ENCODE data around the gene MRPL57.
A peak's percentile ranks its signal among the peaks of the same experiment; 100 is the strongest.

Gene MRPL57

DNA sequence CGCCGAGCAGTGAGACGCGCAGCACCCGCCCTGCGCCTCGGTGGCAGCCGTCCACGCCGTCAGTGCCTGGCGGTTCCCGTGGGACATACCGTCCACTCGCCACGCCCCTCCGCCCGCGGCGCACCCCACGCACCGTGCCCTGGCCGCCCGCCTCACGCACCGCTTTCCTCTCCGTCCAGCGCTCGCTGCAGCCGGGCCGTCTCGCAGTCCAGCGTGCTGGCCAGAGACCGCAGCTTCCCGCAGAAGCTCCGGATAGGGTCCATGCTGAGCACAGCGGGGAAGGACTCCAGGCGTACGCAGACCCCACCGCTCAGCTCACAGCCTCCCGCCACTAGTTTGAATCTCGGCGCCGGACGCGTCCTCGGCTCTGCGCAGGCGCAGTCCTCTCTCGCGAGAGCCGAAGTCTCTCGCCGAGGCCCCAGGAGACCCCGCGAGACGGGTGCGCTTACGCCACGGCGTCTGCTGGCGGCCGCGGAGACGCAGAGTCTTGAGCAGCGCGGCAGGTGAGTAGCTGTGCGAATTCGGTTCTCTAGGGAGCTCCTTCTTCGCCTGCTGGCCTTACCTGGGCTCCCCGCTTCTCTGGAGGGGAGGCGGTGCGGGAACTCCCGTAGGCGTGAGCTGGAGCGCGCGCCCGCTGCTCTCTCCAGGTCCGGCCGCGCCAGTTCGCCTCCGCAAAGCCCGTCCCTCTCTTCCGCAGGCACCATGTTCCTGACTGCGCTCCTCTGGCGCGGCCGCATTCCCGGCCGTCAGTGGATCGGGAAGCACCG, at the start of gene MRPL57, which contains the start of gene SKA3:
MRPL57 (plus strand) TSS at position 444 of the 767 bp plus-strand sequence; CDS start at position 703, 259 bp downstream.
SKA3 (minus strand) TSS at position 338 of the 767 bp plus-strand sequence; CDS start at position 263, 75 bp downstream.
- Histone ChIP-seq H3K27ac (ENCODE audit: extremely low read depth, low read depth, low read length) (peak within 1 kb of the TSS; percentile 87), H3K36me3 (ENCODE audit: control insufficient read depth in 2 of 2, insufficient read depth in 1 of 2, low read length in 2 of 2) (peaks cover 10 to 18% of the 10 kb centered on the region in 2 experiments), H3K4me3 (ENCODE audit: low read depth, low read length) (peak within 1 kb of the TSS; percentile 98), H3K4me1 (ENCODE audit: control insufficient read depth, insufficient read depth, low read length) (no peaks in the 10 kb centered on the region), H3K9me3 (ENCODE audit: control insufficient read depth, insufficient read depth, low read depth, low read length) (no peaks in the 10 kb centered on the region)
- POLR2A ChIA-PET: interaction anchor here (0.6 to 2.1 kb wide), 20 partner anchors 9 to 979 kb away, joined by 3 to 8 read pairs (median 4); partner anchors contain the start of genes MICU2 and XPO4
- CTCF ChIA-PET: interaction anchor here (0.6 to 1.0 kb wide), 4 partner anchors 24 to 1009 kb away, joined by 3 read pairs; no protein-coding TSS in a partner anchor
- peak; percentile 7; the same call in 1 of the 2 replicates for TF ChIP-seq OVOL3 (tag by site-specific recombination; IDR thresholded peaks at IDR 0.05)
- no peak; the same call in 1 of the 2 replicates for TF ChIP-seq FEZF1 (tag by site-specific recombination; IDR thresholded peaks at IDR 0.05)
- TF ChIP-seq ZNF274 (IDR thresholded peaks at IDR 0.05; ENCODE audit: low read length): no peak
- no peak for TF ChIP-seq ZNF274 (tag by site-specific recombination; IDR thresholded peaks at IDR 0.05; ENCODE audit: borderline replicate concordance)
- no peak for TF ChIP-seq ZNF266 (tag by site-specific recombination; IDR thresholded peaks at IDR 0.05; ENCODE audit: low read depth)
- peak; percentile 98 for TF ChIP-seq GLIS2 (tag by site-specific recombination; IDR thresholded peaks at IDR 0.05)
- TF ChIP-seq ZNF132 (tag by site-specific recombination; IDR thresholded peaks at IDR 0.05; ENCODE audit: borderline replicate concordance): no peak
- no peak for TF ChIP-seq ZNF280D (tag by site-specific recombination; IDR thresholded peaks at IDR 0.05)
- TF ChIP-seq ZNF654 (tag by site-specific recombination; IDR thresholded peaks at IDR 0.05; ENCODE audit: low read depth): no peak
- TF ChIP-seq ZNF621 (tag by site-specific recombination; IDR thresholded peaks at IDR 0.05): no peak
- no peak for TF ChIP-seq ZSCAN30 (tag by site-specific recombination; IDR thresholded peaks at IDR 0.05)
- TF ChIP-seq ZEB2 (tag by site-specific recombination; IDR thresholded peaks at IDR 0.05): peak; percentile 67; the same call in 1 of the 2 replicates
- TF ChIP-seq ZNF335 (tag by site-specific recombination; conservative IDR thresholded peaks at IDR 0.05): peak; percentile 79
- peak; percentile 98 for TF ChIP-seq ZNF394 (tag by site-specific recombination; IDR thresholded peaks at IDR 0.05; ENCODE audit: borderline replicate concordance)
- peak; percentile 56 for TF ChIP-seq EGR2 (tag by site-specific recombination; IDR thresholded peaks at IDR 0.05; ENCODE audit: low read depth)
- TF ChIP-seq, protein P1, sequence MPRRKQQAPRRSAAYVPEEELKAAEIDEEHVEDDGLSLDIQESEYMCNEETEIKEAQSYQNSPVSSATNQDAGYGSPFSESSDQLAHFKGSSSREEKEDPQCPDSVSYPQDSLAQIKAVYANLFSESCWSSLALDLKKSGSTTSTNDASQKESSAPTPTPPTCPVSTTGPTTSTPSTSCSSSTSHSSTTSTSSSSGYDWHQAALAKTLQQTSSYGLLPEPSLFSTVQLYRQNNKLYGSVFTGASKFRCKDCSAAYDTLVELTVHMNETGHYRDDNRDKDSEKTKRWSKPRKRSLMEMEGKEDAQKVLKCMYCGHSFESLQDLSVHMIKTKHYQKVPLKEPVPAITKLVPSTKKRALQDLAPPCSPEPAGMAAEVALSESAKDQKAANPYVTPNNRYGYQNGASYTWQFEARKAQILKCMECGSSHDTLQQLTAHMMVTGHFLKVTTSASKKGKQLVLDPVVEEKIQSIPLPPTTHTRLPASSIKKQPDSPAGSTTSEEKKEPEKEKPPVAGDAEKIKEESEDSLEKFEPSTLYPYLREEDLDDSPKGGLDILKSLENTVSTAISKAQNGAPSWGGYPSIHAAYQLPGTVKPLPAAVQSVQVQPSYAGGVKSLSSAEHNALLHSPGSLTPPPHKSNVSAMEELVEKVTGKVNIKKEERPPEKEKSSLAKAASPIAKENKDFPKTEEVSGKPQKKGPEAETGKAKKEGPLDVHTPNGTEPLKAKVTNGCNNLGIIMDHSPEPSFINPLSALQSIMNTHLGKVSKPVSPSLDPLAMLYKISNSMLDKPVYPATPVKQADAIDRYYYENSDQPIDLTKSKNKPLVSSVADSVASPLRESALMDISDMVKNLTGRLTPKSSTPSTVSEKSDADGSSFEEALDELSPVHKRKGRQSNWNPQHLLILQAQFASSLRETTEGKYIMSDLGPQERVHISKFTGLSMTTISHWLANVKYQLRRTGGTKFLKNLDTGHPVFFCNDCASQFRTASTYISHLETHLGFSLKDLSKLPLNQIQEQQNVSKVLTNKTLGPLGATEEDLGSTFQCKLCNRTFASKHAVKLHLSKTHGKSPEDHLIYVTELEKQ (tag by site-specific recombination; IDR thresholded peaks at IDR 0.05; ENCODE audit: borderline replicate concordance): no peak
- peak; percentile 68; the same call in 1 of the 2 replicates for TF ChIP-seq KLF8 (tag by site-specific recombination; IDR thresholded peaks at IDR 0.05)
- TF ChIP-seq, protein P2, sequence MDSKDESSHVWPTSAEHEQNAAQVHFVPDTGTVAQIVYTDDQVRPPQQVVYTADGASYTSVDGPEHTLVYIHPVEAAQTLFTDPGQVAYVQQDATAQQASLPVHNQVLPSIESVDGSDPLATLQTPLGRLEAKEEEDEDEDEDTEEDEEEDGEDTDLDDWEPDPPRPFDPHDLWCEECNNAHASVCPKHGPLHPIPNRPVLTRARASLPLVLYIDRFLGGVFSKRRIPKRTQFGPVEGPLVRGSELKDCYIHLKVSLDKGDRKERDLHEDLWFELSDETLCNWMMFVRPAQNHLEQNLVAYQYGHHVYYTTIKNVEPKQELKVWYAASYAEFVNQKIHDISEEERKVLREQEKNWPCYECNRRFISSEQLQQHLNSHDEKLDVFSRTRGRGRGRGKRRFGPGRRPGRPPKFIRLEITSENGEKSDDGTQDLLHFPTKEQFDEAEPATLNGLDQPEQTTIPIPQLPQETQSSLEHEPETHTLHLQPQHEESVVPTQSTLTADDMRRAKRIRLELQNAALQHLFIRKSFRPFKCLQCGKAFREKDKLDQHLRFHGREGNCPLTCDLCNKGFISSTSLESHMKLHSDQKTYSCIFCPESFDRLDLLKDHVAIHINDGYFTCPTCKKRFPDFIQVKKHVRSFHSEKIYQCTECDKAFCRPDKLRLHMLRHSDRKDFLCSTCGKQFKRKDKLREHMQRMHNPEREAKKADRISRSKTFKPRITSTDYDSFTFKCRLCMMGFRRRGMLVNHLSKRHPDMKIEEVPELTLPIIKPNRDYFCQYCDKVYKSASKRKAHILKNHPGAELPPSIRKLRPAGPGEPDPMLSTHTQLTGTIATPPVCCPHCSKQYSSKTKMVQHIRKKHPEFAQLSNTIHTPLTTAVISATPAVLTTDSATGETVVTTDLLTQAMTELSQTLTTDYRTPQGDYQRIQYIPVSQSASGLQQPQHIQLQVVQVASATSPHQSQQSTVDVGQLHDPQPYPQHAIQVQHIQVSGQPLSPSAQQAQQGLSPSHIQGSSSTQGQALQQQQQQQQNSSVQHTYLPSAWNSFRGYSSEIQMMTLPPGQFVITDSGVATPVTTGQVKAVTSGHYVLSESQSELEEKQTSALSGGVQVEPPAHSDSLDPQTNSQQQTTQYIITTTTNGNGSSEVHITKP (tag by site-specific recombination; IDR thresholded peaks at IDR 0.05): peak; percentile 81
- TF ChIP-seq, protein P3, sequence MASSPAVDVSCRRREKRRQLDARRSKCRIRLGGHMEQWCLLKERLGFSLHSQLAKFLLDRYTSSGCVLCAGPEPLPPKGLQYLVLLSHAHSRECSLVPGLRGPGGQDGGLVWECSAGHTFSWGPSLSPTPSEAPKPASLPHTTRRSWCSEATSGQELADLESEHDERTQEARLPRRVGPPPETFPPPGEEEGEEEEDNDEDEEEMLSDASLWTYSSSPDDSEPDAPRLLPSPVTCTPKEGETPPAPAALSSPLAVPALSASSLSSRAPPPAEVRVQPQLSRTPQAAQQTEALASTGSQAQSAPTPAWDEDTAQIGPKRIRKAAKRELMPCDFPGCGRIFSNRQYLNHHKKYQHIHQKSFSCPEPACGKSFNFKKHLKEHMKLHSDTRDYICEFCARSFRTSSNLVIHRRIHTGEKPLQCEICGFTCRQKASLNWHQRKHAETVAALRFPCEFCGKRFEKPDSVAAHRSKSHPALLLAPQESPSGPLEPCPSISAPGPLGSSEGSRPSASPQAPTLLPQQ (tag by site-specific recombination; IDR thresholded peaks at IDR 0.05): 0 out of 2 replicates have a peak, but pooled peaks have one; percentile 58
- 0 out of 2 replicates have a peak, but pooled peaks have one; percentile 26 for TF ChIP-seq ZSCAN5A (tag by site-specific recombination; IDR thresholded peaks at IDR 0.05)
- no peak for TF ChIP-seq ZNF530 (tag by site-specific recombination; IDR thresholded peaks at IDR 0.05; ENCODE audit: low read depth)
- peak; percentile 59; the same call in 1 of the 2 replicates for TF ChIP-seq ZNF600 (tag by site-specific recombination; IDR thresholded peaks at IDR 0.05)
- TF ChIP-seq ZNF792 (tag by site-specific recombination; IDR thresholded peaks at IDR 0.05): 0 out of 2 replicates have a peak, but pooled peaks have one; percentile 34
